Mesodermal cell (in vitro differentiated cells): ENCODE data around the gene TREM2.
"Not testable (repeated sequence)": the region's sequence is repeated elsewhere in the genome, so short reads cannot be mapped to it uniquely, and the experiment has no call there.

Experiments used
- H3K27ac ChIP-seq: 2 replicates; pipeline ENCODE4 v1.7.0; 2013; ENCODE audit warnings: mild to moderate bottlenecking, low read depth, low read length, moderate library complexity; ENCODE audit not compliant: severe bottlenecking
- H3K36me3 ChIP-seq: 2 replicates; pipeline ENCODE4 v1.7.1; 2013; ENCODE audit warnings: mild to moderate bottlenecking, low read length, moderate library complexity; ENCODE audit not compliant: control insufficient read depth, insufficient read depth
- H3K4me1 ChIP-seq: one replicate; pipeline ENCODE4 v1.7.1; 2013; ENCODE audit warnings: mild to moderate bottlenecking, low read length; ENCODE audit not compliant: insufficient read depth, control insufficient read depth, poor library complexity, severe bottlenecking
- H3K4me3 ChIP-seq: 2 replicates; pipeline ENCODE4 v1.7.0; 2013; ENCODE audit warnings: low read length, control low read depth, mild to moderate bottlenecking; ENCODE audit not compliant: insufficient read depth, poor library complexity, severe bottlenecking; ENCODE audit errors: extremely low read depth
- H3K9me3 ChIP-seq: 2 replicates; pipeline ENCODE4 v1.7.1; 2013; ENCODE audit warnings: mild to moderate bottlenecking, low read length, moderate library complexity; ENCODE audit not compliant: control insufficient read depth
- WGBS, 2 experiments: methylation state at CpG; one replicate each; pipeline ENCODE4 v1.1.5; 2013; ENCODE audit warnings: missing lambda C conversion rate in 2 of 2; ENCODE audit not compliant: insufficient coverage in 2 of 2; 5-methylcytosine and 5-hydroxymethylcytosine counted together

Gene TREM2

DNA sequence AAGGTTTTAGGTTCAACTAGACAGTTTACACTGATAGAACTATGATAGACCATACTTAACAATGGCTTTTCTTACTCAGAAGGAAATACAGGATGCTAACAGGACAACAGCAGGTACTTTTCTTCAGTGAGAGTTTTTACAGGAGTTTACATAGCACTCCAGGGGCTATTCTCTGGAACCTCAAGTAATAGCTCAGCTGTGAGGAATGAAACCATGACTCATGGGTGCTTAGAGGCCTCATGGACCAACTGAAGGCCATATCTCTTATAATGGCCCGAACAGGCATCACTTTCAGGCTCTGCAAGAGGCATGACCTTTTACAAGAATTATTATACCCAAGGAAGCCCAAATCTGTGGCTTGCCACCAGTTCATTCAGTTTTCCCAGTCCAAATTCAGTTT, 40.5 kb downstream of the TREM2 start:
- Histone ChIP-seq H3K9me3 (no peaks in the 10 kb centered on the region), H3K4me1 (no peaks in the 10 kb centered on the region), H3K36me3 (no peaks in the 10 kb centered on the region), H3K27ac (no peak overlapping the region), H3K4me3 (no peak overlapping the region)
- 92% methylated on average over 1 of the region's 1 CpG; no CpG with 5 or more reads in 1 of the 2 experiments for whole genome bisulfite sequencing, 2 experiments

- 80% methylated on average over 1 of the region's 1 CpG; no CpG with 5 or more reads in 1 of the 2 experiments for WGBS, 2 experiments
Observed at GRCh38 chr6:41120058-41120457, 42.9 kb downstream of the TREM2 start.

DNA sequence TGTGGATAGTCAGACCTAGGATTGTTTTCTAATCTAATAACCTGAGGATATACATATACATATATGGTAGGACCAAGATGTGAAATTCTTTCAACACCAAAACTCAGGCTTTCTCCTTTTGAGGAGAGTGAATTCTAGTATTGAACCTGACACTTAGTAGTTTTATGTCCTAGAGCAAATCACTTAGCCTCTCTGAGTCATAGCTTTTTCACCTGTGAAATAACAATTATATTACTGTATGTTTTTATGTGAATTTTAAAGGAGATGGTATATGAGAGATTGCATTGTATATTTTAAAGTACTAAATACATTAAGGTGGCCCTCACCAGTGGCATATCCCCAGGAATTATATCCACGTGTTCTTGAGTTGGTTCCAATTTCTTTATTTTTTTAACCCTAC, 43.4 kb downstream of the TREM2 start:
- H3K4me1 ChIP-seq, result no peaks in the 10 kb centered on the region
- WGBS, 2 experiments, result no CpG with 5 or more reads among the region's 1 CpG

More at GRCh38 chr6:41120058-41120457, 42.9 kb downstream of the TREM2 start:
- Histone ChIP-seq H3K9me3 (no peaks in the 10 kb centered on the region), H3K4me1 (no peaks in the 10 kb centered on the region), H3K27ac (no peak overlapping the region), H3K4me3 (no peak overlapping the region), H3K36me3 (no peaks in the 10 kb centered on the region)

DNA sequence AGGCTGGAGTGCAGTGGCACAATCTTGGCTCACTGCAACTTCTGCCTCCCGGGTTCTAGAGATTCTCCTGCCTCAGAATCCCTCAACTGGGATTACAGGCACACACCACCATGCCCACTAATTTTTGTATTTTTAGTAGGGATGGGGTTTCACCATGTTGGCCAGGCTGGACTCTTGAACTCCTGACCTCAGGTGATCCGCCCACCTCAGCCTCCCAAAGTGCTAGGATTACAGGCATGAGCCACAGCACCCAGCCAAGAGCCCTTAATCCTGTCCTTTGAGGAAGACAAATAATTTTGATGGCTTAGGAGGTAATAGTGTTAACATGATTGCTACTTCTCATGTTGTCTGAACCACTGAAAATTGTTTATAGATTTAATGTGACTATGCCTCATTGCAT, 47.9 kb downstream of the TREM2 start:
- H3K36me3 ChIP-seq, H3K9me3 ChIP-seq: not testable (repeated sequence)
- 80% methylated on average over 1 of the region's 2 CpGs; no CpG with 5 or more reads in 1 of the 2 experiments for WGBS, 2 experiments

More for the DNA sequence above, 43.4 kb downstream of the TREM2 start:
- no peaks in the 10 kb centered on the region for H3K36me3 ChIP-seq
- no peak overlapping the region for H3K27ac ChIP-seq
- H3K9me3 ChIP-seq, result no peaks in the 10 kb centered on the region
- no peak overlapping the region for H3K4me3 ChIP-seq

DNA sequence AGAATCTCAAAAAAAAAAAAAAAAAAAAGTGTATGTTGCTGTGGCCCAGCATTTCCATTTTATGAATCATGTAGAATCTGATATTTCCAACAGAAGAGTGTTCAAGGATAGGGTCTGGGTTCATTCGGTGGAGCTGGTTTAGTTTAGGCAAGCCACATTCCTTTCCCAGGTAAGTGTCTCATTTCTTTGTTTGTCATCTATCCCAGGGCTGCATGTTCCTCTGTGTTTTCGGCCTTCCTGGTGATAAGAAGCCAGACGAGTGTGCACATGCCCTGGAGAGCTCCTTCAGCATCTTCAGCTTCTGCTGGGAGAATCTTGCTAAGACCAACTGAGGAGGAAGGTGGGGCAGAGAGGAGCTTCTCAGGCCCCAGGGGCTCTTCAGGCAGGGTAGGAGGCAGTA, 51.9 kb downstream of the TREM2 start:
- Histone ChIP-seq H3K4me3 (no peak overlapping the region), H3K27ac (no peak overlapping the region), H3K36me3 (no peaks in the 10 kb centered on the region), H3K4me1 (no peaks in the 10 kb centered on the region), H3K9me3 (no peaks in the 10 kb centered on the region)
- WGBS, 2 experiments, result 80 to 84% methylated on average over 3 of the region's 3 CpGs

More for the DNA sequence above, 47.9 kb downstream of the TREM2 start:
- not testable (repeated sequence) for H3K4me3 ChIP-seq, H3K27ac ChIP-seq, H3K4me1 ChIP-seq
